Panc1 (cell line): Measurements from ENCODE around the gene HLCS. TPM values are rescaled to one million over a fixed set of nuclear protein-coding genes. Genes with fewer than 3 reads are reported as not detected.

ENCODE experiments used
- ATAC-seq: fragments of 200-7000 bp; cut with Tn5 transposase; 2 replicates; pipeline ENCODE4 v1.9.1; 2020; ENCODE audit warnings: mild to moderate bottlenecking, moderate library complexity
- BruUV-seq: library from RNA; stranded (reverse); fragments of 400-500 nt; replicated peaks from 2 replicates; lab custom pipeline; 2021; lab: Mats Ljungman, UMichigan
- CTCF ChIA-PET: fragments of 300-600 bp; sonication (Branson Sonifier 250); formaldehyde crosslinking; loops from one replicate; lab custom pipeline; 2022; ENCODE audit warnings: antibody characterized with exemption; lab: Charles Lee
- POLR2A ChIA-PET: fragments of 300-600 bp; sonication (Branson Sonifier 250); formaldehyde crosslinking; loops from one replicate; lab custom pipeline; 2022; ENCODE audit warnings: antibody characterized with exemption; lab: Charles Lee
- DNase-seq: peaks from one replicate; pipeline ENCODE4 v3.0.0-alpha.2; 2010; ENCODE audit warnings: low read depth, low spot score
- H3K27ac ChIP-seq: 2 replicates; pipeline ENCODE4 v1.5.1; 2011; ENCODE audit warnings: mild to moderate bottlenecking, low read length, inconsistent platforms
- H3K27me3 ChIP-seq: fragments of 200-500 bp; sonication (Bioruptor generic); 2 replicates; pipeline ENCODE4 v1.6.0; 2014; ENCODE audit warnings: low read length, inconsistent platforms; ENCODE audit not compliant: control insufficient read depth, insufficient read depth
- H3K36me3 ChIP-seq: fragments of 200-500 bp; sonication (Bioruptor generic); 2 replicates; pipeline ENCODE4 v1.5.1; 2014; ENCODE audit warnings: inconsistent platforms, mild to moderate bottlenecking, low read length, moderate library complexity; ENCODE audit not compliant: control insufficient read depth, insufficient read depth
- H3K4me1 ChIP-seq: 2 replicates; pipeline ENCODE4 v1.5.1; 2011; ENCODE audit warnings: inconsistent platforms, mild to moderate bottlenecking, low read length, moderate library complexity; ENCODE audit not compliant: control insufficient read depth, insufficient read depth
- H3K4me3 ChIP-seq, 2 experiments: 2 replicates each; pipeline ENCODE4 v1.5.1; 2011 to 2012; ENCODE audit warnings: low read depth in 2 of 2, low read length in 2 of 2, mild to moderate bottlenecking in 2 of 2, inconsistent platforms in 1 of 2, moderate library complexity in 1 of 2
- H3K9me3 ChIP-seq: fragments of 200-500 bp; sonication (Bioruptor generic); 2 replicates; pipeline ENCODE4 v1.5.1; 2014; ENCODE audit warnings: low read depth, mild to moderate bottlenecking, inconsistent platforms, low read length, moderate library complexity; ENCODE audit not compliant: control insufficient read depth, insufficient read depth
- CTCF ChIP-seq: fragments of 450-650 bp; IDR thresholded peaks from 2 replicates; pipeline ENCODE4 v1.5.1; 2017; ENCODE audit warnings: mild to moderate bottlenecking
- POLR2AphosphoS5 ChIP-seq: IDR thresholded peaks from 2 replicates; pipeline ENCODE4 v1.6.1; 2012; ENCODE audit warnings: mild to moderate bottlenecking, low read depth, low read length, moderate library complexity
- REST ChIP-seq, 2 experiments: IDR thresholded peaks; 2 replicates each; pipeline ENCODE4 v1.6.1; 2011 to 2012; ENCODE audit warnings: low read depth in 2 of 2, control low read depth in 1 of 2, low read length in 1 of 2, mild to moderate bottlenecking in 1 of 2, moderate library complexity in 1 of 2; ENCODE audit not compliant: insufficient read depth in 1 of 2
- SIN3A ChIP-seq: IDR thresholded peaks from 2 replicates; pipeline ENCODE4 v1.6.1; 2012; ENCODE audit warnings: low read depth, mild to moderate bottlenecking, low read length, moderate library complexity, borderline replicate concordance; ENCODE audit not compliant: insufficient read depth
- TCF7L2 ChIP-seq: IDR thresholded peaks from 2 replicates; pipeline ENCODE4 v1.6.1; 2011; ENCODE audit warnings: mild to moderate bottlenecking, low read depth, low read length, inconsistent platforms
- in situ Hi-C: cut with HindIII; loops from 2 replicates; pipeline ENCODE4 v1.10.0; 2016; ENCODE audit warnings: low sequenced_read_pairs, low pct_unique_long_range_greater_than_20kb
- intact Hi-C: fragments of 100-400 bp; cut with micrococcal nuclease; formaldehyde crosslinking; loops from one replicate; pipeline ENCODE4 v1.10.0; 2022; ENCODE audit not compliant: unreplicated experiment
- total RNA-seq: library from RNA; stranded (reverse); gene quantifications from one replicate; pipeline ENCODE4 v1.2.1, GENCODE V29; 2021; ENCODE audit not compliant: unreplicated experiment

The HLCS gene
- total RNA-seq, 1 experiment from 2014 or later: 15.3 TPM

GRCh38 chr21:36849461-36850105 is 116.9 kb downstream of the HLCS start:
- Histone ChIP-seq H3K27ac (no peak overlapping the region), H3K4me1 (peaks cover 21% of the 10 kb centered on the region), H3K27me3 (no peaks in the 10 kb centered on the region), H3K9me3 (no peaks in the 10 kb centered on the region), H3K36me3 (no peaks in the 10 kb centered on the region), H3K4me3 (no peak overlapping the region)
- no peak for DNase-seq
- ChIA-PET CTCF (no interaction called here), POLR2A (no interaction called here)
- ATAC-seq: no peak
- in situ Hi-C loops (no loop called here), intact Hi-C loops (loop anchor here (10.0 kb wide), 1 partner anchor 95 kb away; no protein-coding TSS in a partner anchor)
- no peak for TF ChIP-seq SIN3A
- TF ChIP-seq CTCF: no peak
- no peak for TF ChIP-seq REST (IDR thresholded peaks at IDR 0.05; ENCODE audit: insufficient read depth in 1 of 2, low read depth in 2 of 2, low read length in 1 of 2)
- TF ChIP-seq POLR2AphosphoS5: no peak
- TF ChIP-seq TCF7L2: no peak
- no TSS peak for BruUV-seq

- Histone ChIP-seq H3K27me3 (no peaks in the 10 kb centered on the region), H3K4me1 (peaks cover 21% of the 10 kb centered on the region), H3K27ac (no peak overlapping the region), H3K9me3 (no peaks in the 10 kb centered on the region), H3K36me3 (no peaks in the 10 kb centered on the region), H3K4me3 (no peak overlapping the region)
- ChIA-PET CTCF (no interaction called here), POLR2A (interaction anchor here (0.7 kb wide), 1 partner anchor 343 kb away, joined by 7 read pairs; no protein-coding TSS in a partner anchor)
- TF ChIP-seq SIN3A (no peak), POLR2AphosphoS5 (no peak), TCF7L2 (no peak), REST (IDR thresholded peaks at IDR 0.05; ENCODE audit: insufficient read depth in 1 of 2, low read depth in 2 of 2, low read length in 1 of 2) (no peak), CTCF (no peak)
- in situ Hi-C loops: no loop called here
- BruUV-seq: no TSS peak
- ATAC-seq (no peak), DNase-seq (no peak)
- intact Hi-C loops: loop anchor here (10.0 kb wide), 1 partner anchor 94 kb away; no protein-coding TSS in a partner anchor
Measured at GRCh38 chr21:36848730-36849274, 117.7 kb downstream of the HLCS start.
